Naive thymus-derived CD4-positive, alpha-beta T cell (primary cell): ENCODE data around the gene CAP1. TPM values are rescaled to one million over a fixed set of nuclear protein-coding genes. Genes with fewer than 3 reads are reported as not detected.

ENCODE experiments used
- ATAC-seq: fragments of 150-1000 bp; cut with Tn5 transposase; 2 replicates; pipeline ENCODE4 v1.10.0; 2021; ENCODE audit warnings: mild to moderate bottlenecking, moderate library complexity
- CTCF ChIA-PET: fragments of 350-600 bp; sonication (Branson Sonifier 250); formaldehyde crosslinking; loops from one replicate; lab custom pipeline; 2021; ENCODE audit warnings: antibody characterized with exemption; lab: Charles Lee
- POLR2A ChIA-PET: fragments of 350-600 bp; sonication (Branson Sonifier 250); formaldehyde crosslinking; loops from one replicate; lab custom pipeline; 2021; ENCODE audit warnings: antibody characterized with exemption, inconsistent platforms; lab: Charles Lee
- DNase-seq, 9 donors: peaks; one replicate each; pipeline versions ENCODE4 v3.0.0 to v3.0.0-alpha.2; 2020 to 2022; ENCODE audit warnings: mixed read lengths in 1 of 9
- H3K27ac ChIP-seq: one replicate; pipeline ENCODE4 v1.7.0; 2013; ENCODE audit warnings: mild to moderate bottlenecking, low read depth, low read length, moderate library complexity
- H3K27me3 ChIP-seq, 2 donors: one replicate each; pipeline ENCODE4 v1.7.0; 2013; ENCODE audit warnings: low read length in 2 of 2, mild to moderate bottlenecking in 2 of 2, moderate library complexity in 2 of 2; ENCODE audit not compliant: control insufficient read depth in 2 of 2, insufficient read depth in 2 of 2
- H3K36me3 ChIP-seq, 3 experiments: 1 replicate in 2 of 3; 2 replicates in 1 of 3; pipeline ENCODE4 v1.7.0; 2013; ENCODE audit warnings: low read length in 3 of 3, mild to moderate bottlenecking in 3 of 3, moderate library complexity in 1 of 3; ENCODE audit not compliant: insufficient read depth in 3 of 3, control insufficient read depth in 2 of 3
- H3K4me1 ChIP-seq, 2 donors: one replicate each; pipeline ENCODE4 v1.7.0; 2013; ENCODE audit warnings: low read length in 2 of 2, mild to moderate bottlenecking in 2 of 2, moderate library complexity in 1 of 2; ENCODE audit not compliant: control insufficient read depth in 2 of 2, insufficient read depth in 2 of 2
- H3K4me3 ChIP-seq: 2 replicates; pipeline ENCODE4 v1.7.0; 2013; ENCODE audit warnings: mild to moderate bottlenecking, low read length
- H3K9me3 ChIP-seq, 3 experiments: 1 replicate in 2 of 3; 2 replicates in 1 of 3; pipeline ENCODE4 v1.7.0; 2013; ENCODE audit warnings: low read length in 3 of 3; ENCODE audit not compliant: control insufficient read depth in 2 of 3
- H3K27ac Mint-ChIP-seq, 9 donors: one replicate each; pipeline ENCODE4 v1.8.0; 2020 to 2022; ENCODE audit warnings: mixed read lengths in 9 of 9, mild to moderate bottlenecking in 8 of 9, moderate library complexity in 5 of 9, inconsistent platforms in 2 of 9
- H3K27me3 Mint-ChIP-seq, 5 donors: one replicate each; pipeline ENCODE4 v1.8.0; 2021 to 2022; ENCODE audit warnings: mixed read lengths in 5 of 5, mild to moderate bottlenecking in 1 of 5
- H3K36me3 Mint-ChIP-seq, 5 donors: one replicate each; pipeline ENCODE4 v1.8.0; 2020 to 2022; ENCODE audit warnings: mixed read lengths in 5 of 5, mild to moderate bottlenecking in 3 of 5, inconsistent platforms in 1 of 5
- H3K4me1 Mint-ChIP-seq, 7 donors: one replicate each; pipeline ENCODE4 v1.8.0; 2020 to 2022; ENCODE audit warnings: mixed read lengths in 7 of 7, mild to moderate bottlenecking in 3 of 7, inconsistent platforms in 1 of 7
- H3K4me3 Mint-ChIP-seq, 10 donors: one replicate each; pipeline ENCODE4 v1.8.0; 2020 to 2022; ENCODE audit warnings: mild to moderate bottlenecking in 10 of 10, mixed read lengths in 10 of 10, moderate library complexity in 6 of 10, inconsistent platforms in 2 of 10
- H3K9me3 Mint-ChIP-seq, 11 donors: one replicate each; pipeline ENCODE4 v1.8.0; 2020 to 2022; ENCODE audit warnings: mixed read lengths in 11 of 11, mild to moderate bottlenecking in 4 of 11, inconsistent platforms in 1 of 11, moderate library complexity in 1 of 11
- intact Hi-C, 2 donors: fragments of 100-400 bp; cut with micrococcal nuclease; formaldehyde crosslinking; loops; one replicate each; pipeline ENCODE4 v1.15.1; 2023
- polyA plus RNA-seq, 2 donors: library from polyadenylated mRNA; unstranded; fragments of 300-500 nt; fragmentation: Illumina TruSeq; gene quantifications; one replicate each; pipeline ENCODE4 v1.2.3, GENCODE V29; 2021
- total RNA-seq, 6 experiments: library from RNA in 5 of 6; stranded (reverse) in 5 of 6; gene quantifications; 1 replicate in 5 of 6; 2 replicates in 1 of 6; pipeline ENCODE4 v1.2.3 and lab custom pipeline; 2021 to 2026

CAP1 gene
- total and polyA plus RNA-seq, 7 experiments from 2014 or later, result 176 to 683 (median 378) TPM

DNA sequence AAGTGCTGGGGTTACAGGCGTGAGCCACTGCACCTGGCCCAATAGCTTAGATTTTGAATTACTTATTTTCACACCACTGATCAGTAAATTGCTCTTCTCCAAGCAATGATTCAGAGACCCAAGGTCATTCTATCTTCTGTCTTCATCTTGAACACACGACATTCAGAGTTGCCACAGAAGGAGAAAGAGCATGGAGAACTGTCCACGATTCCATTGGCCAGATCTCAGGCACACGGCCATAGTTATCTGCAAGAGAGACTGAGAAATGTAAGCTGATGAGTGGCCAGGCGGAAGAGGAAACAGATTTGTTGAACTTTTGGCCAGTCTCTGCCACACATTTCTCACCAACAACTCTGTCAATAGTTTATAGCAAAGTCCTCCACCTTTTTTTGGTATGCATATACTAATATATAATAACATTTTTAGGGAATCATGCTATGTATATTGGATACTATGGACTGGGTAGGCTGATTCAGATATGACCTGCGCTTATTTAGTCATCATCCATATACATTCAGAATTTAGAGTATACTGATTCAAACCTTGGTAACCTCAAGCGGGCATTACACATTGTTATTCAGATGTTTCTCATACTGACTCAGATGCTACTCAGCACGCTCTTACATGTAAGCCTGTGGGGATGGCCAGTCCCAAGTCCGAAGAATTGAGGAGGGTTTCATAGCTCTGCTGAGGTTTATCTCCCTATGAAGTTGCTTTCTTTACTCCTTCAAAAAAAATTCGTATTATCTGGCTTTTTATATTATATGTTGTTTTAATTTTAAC lies 25.5 kb upstream of the CAP1 start:
- ChIA-PET CTCF (interaction anchor here (1.0 kb wide), 2 partner anchors 17 to 43 kb away, joined by 3 read pairs; no protein-coding TSS in a partner anchor), POLR2A (no interaction called here)
- Mint-ChIP-seq H3K4me1 (peaks cover 3 to 20% (median 15%) of the 10 kb centered on the region in 7 donors), H3K9me3 (peaks cover 0 to 5% (median 3%) of the 10 kb centered on the region in 11 donors), H3K27ac (peak overlapping the region in 2 of 9 donors; percentile 16 to 56), H3K36me3 (peaks cover 0 to 4% (median 0%) of the 10 kb centered on the region in 5 donors), H3K27me3 (peaks cover 0 to 25% (median 0%) of the 10 kb centered on the region in 5 donors), H3K4me3 (no peak overlapping the region)
- H3K4me3 ChIP-seq, result no peak overlapping the region
- H3K36me3 ChIP-seq, result no peaks in the 10 kb centered on the region
- H3K27ac ChIP-seq, result no peak overlapping the region
- no peak for ATAC-seq
- H3K27me3 ChIP-seq, result no peaks in the 10 kb centered on the region
- DNase-seq, result no peak
- intact Hi-C loops, result no loop called here
- no peaks in the 10 kb centered on the region for H3K9me3 ChIP-seq
- H3K4me1 ChIP-seq, result peaks cover 0 to 9% of the 10 kb centered on the region in 2 donors

DNA sequence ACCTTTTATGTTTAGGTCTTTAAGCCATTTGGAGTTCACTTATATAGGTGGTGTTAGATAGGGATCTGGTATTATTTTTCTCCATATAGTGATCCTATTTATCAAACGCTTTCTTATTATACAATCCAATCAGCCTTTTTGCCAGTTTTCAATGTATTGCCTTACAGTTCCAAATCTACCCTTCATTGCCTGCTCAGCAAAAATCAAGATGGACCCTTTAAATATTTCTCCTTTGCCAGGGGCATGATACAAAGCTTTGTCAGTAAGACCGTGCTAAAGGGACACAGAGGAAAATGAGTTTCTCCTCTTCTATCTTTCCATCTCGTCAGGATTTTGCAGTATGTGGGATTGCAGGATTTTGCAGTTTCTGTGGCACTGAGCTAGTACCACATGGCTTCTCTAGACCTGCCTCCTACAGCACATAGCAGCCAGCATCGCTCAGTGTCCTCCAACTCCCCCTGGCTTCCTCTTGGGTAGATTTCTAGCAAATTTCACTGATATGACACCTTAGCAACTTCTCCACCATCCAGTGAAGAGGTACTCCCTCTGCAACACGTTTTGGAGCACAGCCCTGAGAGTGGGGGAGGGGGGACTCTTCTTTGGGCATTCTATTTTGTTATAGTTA lies 22.5 kb upstream of the CAP1 start:
- Histone ChIP-seq H3K4me3 (no peak overlapping the region), H3K36me3 (no peaks in the 10 kb centered on the region), H3K4me1 (peaks cover 0 to 9% of the 10 kb centered on the region in 2 donors), H3K27me3 (no peaks in the 10 kb centered on the region), H3K9me3 (no peaks in the 10 kb centered on the region), H3K27ac (no peak overlapping the region)
- ATAC-seq, result no peak
- Mint-ChIP-seq H3K27ac (no peak overlapping the region), H3K9me3 (peaks cover 0 to 13% (median 2%) of the 10 kb centered on the region in 11 donors), H3K27me3 (peaks cover 0 to 29% (median 0%) of the 10 kb centered on the region in 5 donors), H3K4me1 (peaks cover 3 to 18% (median 15%) of the 10 kb centered on the region in 7 donors), H3K36me3 (peaks cover 0 to 4% (median 0%) of the 10 kb centered on the region in 5 donors), H3K4me3 (no peak overlapping the region)
- no peak for DNase-seq
- intact Hi-C loops, result no loop called here
- ChIA-PET POLR2A (no interaction called here), CTCF (interaction anchor here (0.7 kb wide), 1 partner anchor 202 kb away, joined by 5 read pairs; no protein-coding TSS in a partner anchor)

DNA sequence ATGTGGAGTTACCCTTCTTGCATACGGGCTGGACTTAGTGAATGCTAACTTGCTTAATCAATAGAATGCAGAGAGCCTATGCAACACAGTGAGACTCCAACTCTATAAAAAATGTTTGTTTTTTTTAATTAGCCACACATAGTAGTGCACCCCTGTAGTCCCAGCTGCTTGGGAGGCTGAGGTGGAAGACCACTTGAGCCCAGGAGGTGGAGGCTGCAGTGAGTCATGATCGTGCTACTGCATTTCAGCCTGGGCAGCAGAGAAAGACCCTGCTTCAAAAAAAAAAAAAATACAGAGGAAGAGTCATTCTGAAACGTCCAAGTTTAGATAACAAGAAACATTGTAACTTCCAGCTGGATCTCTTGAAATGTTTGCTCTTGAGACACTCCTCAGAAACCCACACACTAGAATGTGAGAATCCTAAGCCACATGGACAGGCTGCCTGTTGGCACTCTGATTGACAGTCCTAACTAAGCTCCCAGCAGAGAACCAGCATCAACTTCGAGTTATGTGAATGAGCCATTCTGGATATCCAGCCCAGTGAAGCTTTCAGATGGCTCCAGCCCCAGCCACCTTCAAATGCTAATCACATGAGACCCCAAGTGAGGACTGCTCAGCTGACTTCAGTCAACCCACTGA lies 20.0 kb upstream of the CAP1 start:
- Histone ChIP-seq H3K36me3 (no peaks in the 10 kb centered on the region), H3K27ac (no peak overlapping the region), H3K9me3 (peaks cover 0 to 4% (median 0%) of the 10 kb centered on the region in 3 experiments), H3K4me1 (no peaks in the 10 kb centered on the region), H3K4me3 (no peak overlapping the region), H3K27me3 (no peaks in the 10 kb centered on the region)
- Mint-ChIP-seq H3K4me3 (no peak overlapping the region), H3K27ac (no peak overlapping the region), H3K9me3 (peaks cover 0 to 22% (median 7%) of the 10 kb centered on the region in 11 donors), H3K27me3 (peaks cover 0 to 31% (median 0%) of the 10 kb centered on the region in 5 donors), H3K36me3 (peaks cover 0 to 6% (median 4%) of the 10 kb centered on the region in 5 donors), H3K4me1 (no peaks in the 10 kb centered on the region)
- intact Hi-C loops, result no loop called here
- CTCF ChIA-PET, result interaction anchor here (1.0 kb wide), 1 partner anchor 13 kb away, joined by 5 read pairs; no protein-coding TSS in a partner anchor
- POLR2A ChIA-PET, result interaction anchor here (0.5 to 0.7 kb wide), 4 partner anchors 15 to 854 kb away, joined by 3 to 4 read pairs (median 4); no protein-coding TSS in a partner anchor
- no peak for DNase-seq
- ATAC-seq, result no peak

DNA sequence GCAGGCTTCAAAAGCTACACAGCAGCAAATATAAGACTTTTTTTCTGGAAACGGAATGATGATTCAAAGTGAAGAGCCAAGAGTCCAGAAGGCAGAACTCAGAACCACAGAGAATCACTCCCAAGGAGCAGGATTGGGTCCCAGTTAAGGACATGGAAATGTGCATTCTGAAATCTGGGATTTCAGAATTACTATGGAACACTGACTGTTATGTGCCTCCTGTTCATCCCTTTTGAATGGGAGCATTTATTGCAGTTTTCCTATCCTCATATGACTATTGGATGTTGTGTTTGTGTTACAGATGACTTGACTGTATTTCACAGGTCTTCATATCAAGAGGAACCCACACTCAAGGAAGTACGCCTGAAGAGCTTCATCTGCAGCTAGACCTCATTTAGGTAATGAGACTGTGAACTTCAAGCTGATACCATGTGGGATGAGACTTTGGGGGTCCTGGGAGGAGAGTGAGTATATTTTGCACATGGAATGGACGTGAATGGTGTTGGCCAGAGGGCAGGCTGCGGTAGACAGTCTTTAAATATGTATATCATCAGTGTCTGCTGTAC lies 17.1 kb upstream of the CAP1 start:
- POLR2A ChIA-PET, result interaction anchor here (0.5 to 0.6 kb wide), 2 partner anchors 803 to 1688 kb away, joined by 3 to 4 read pairs; no protein-coding TSS in a partner anchor
- H3K27me3 ChIP-seq, result no peaks in the 10 kb centered on the region
- Mint-ChIP-seq H3K4me1 (peaks cover 0 to 4% (median 0%) of the 10 kb centered on the region in 7 donors), H3K9me3 (peaks cover 0 to 22% (median 6%) of the 10 kb centered on the region in 11 donors), H3K36me3 (peaks cover 3 to 7% (median 5%) of the 10 kb centered on the region in 5 donors), H3K27me3 (peaks cover 0 to 24% (median 0%) of the 10 kb centered on the region in 5 donors), H3K4me3 (no peak overlapping the region), H3K27ac (no peak overlapping the region)
- no peak overlapping the region for H3K27ac ChIP-seq
- no peaks in the 10 kb centered on the region for H3K36me3 ChIP-seq
- DNase-seq (no peak), ATAC-seq (no peak)
- H3K4me1 ChIP-seq, result no peaks in the 10 kb centered on the region
- intact Hi-C loops, result no loop called here
- no peak overlapping the region for H3K4me3 ChIP-seq
- peaks cover 0 to 4% (median 0%) of the 10 kb centered on the region in 3 experiments for H3K9me3 ChIP-seq
- CTCF ChIA-PET, result interaction anchor here (0.6 to 0.8 kb wide), 3 partner anchors 313 to 727 kb away, joined by 3 to 4 read pairs (median 4); no protein-coding TSS in a partner anchor

DNA sequence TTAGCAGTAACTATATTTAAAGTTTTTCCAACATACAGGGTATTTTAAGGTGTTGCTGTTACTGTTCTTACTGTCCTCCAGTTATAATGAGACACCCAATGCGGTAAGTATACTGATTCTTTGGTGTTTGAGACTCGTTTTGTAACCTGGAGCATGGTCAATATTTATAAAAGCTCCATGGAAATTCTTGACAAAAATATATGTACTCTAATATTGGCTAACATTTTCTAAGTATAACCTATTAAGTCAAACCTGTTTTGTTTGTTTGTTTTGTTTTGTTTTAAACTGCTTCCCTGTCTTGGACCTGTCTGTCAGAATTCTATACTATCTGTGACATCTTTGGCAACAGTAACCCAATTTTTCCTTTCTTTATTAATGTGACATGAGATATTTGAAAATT lies 15.9 kb upstream of the CAP1 start:
- peaks cover 0 to 31% (median 0%) of the 10 kb centered on the region in 5 donors for H3K27me3 Mint-ChIP-seq
- no peak overlapping the region for H3K4me3 ChIP-seq
- peaks cover 2 to 10% (median 4%) of the 10 kb centered on the region in 7 donors for H3K4me1 Mint-ChIP-seq
- H3K9me3 Mint-ChIP-seq, result peaks cover 0 to 17% (median 5%) of the 10 kb centered on the region in 11 donors
- CTCF ChIA-PET, result interaction anchor here (0.6 kb wide), 1 partner anchor 33 kb away, joined by 3 read pairs; no protein-coding TSS in a partner anchor
- DNase-seq, result no peak
- POLR2A ChIA-PET, result no interaction called here
- no peak overlapping the region for H3K27ac Mint-ChIP-seq
- H3K36me3 Mint-ChIP-seq, result peaks cover 3 to 6% (median 4%) of the 10 kb centered on the region in 5 donors
- H3K9me3 ChIP-seq, result peaks cover 0 to 4% (median 0%) of the 10 kb centered on the region in 3 experiments
- no peaks in the 10 kb centered on the region for H3K36me3 ChIP-seq
- no peak overlapping the region for H3K27ac ChIP-seq
- ATAC-seq, result no peak
- no peak overlapping the region for H3K4me3 Mint-ChIP-seq
- intact Hi-C loops, result no loop called here
- H3K27me3 ChIP-seq, result no peaks in the 10 kb centered on the region
- no peaks in the 10 kb centered on the region for H3K4me1 ChIP-seq
